T47D (cell line): ENCODE data around the gene ATG9B.
"Not testable (repeated sequence)": the region's sequence is repeated elsewhere in the genome, so short reads cannot be mapped to it uniquely, and the experiment has no call there.

Source experiments
- DNase-seq, 2 experiments: peaks; one replicate each; pipeline versions ENCODE4 v3.0.0 to v3.0.0-alpha.2; 2011 to 2012; ENCODE audit warnings: low read depth in 1 of 2, low spot score in 1 of 2
- JUND ChIP-seq: IDR thresholded peaks from 2 replicates; pipeline ENCODE4 v1.6.1; 2012; ENCODE audit warnings: low read depth
- in situ Hi-C: cut with HindIII; loops from 2 replicates; pipeline ENCODE4 v1.10.0; 2016; ENCODE audit warnings: low sequenced_read_pairs, low pct_unique_long_range_greater_than_20kb

Gene ATG9B

GRCh38 chr7:151053096-151053495 is 28.8 kb upstream of the ATG9B start:
- TF ChIP-seq JUND: no peak
- in situ Hi-C loops: no loop called here

GRCh38 chr7:151051108-151051507 is 26.8 kb upstream of the ATG9B start:
- in situ Hi-C loops: no loop called here
- no peak for DNase-seq
- no peak for TF ChIP-seq JUND

More at GRCh38 chr7:151053096-151053495, 28.8 kb upstream of the ATG9B start:
- no peak for DNase-seq

- DNase-seq: no peak
- TF ChIP-seq JUND: no peak
- in situ Hi-C loops: no loop called here
These were observed 24.7 kb upstream of the ATG9B start for GRCh38 chr7:151048911-151049463.

- no peak for TF ChIP-seq JUND
- in situ Hi-C loops: no loop called here
- no peak for DNase-seq
These were observed 23.9 kb upstream of the ATG9B start, which contains the start of gene ASIC3 for GRCh38 chr7:151047976-151048815. Gene ASIC3 (plus strand): TSS chr7:151048531. CDS start chr7:151048886, 355 bp downstream.

- peak; percentile 28 to 47 for DNase-seq
- TF ChIP-seq JUND: no peak
- in situ Hi-C loops: no loop called here
These were observed 22.6 kb upstream of the ATG9B start for GRCh38 chr7:151046603-151047573.

- TF ChIP-seq JUND: no peak
- no peak for DNase-seq
- in situ Hi-C loops: no loop called here
These were observed 21.7 kb upstream of the ATG9B start for GRCh38 chr7:151045967-151046366.

GRCh38 chr7:151045262-151045661 is 21.0 kb upstream of the ATG9B start:
- in situ Hi-C loops: no loop called here

GRCh38 chr7:151043959-151044358 is 19.7 kb upstream of the ATG9B start:
- TF ChIP-seq JUND: no peak
- in situ Hi-C loops: no loop called here
- DNase-seq: no peak

More at GRCh38 chr7:151045262-151045661, 21.0 kb upstream of the ATG9B start:
- no peak for DNase-seq
- no peak for TF ChIP-seq JUND

GRCh38 chr7:151043449-151043848 is 19.2 kb upstream of the ATG9B start:
- DNase-seq, in situ Hi-C loops: not testable (repeated sequence)

GRCh38 chr7:151040616-151041375 is 16.5 kb upstream of the ATG9B start:
- no peak for DNase-seq
- in situ Hi-C loops: no loop called here
- no peak for TF ChIP-seq JUND

- in situ Hi-C loops: no loop called here
These were observed 15.7 kb upstream of the ATG9B start for GRCh38 chr7:151039850-151040548.

More at GRCh38 chr7:151039850-151040548, 15.7 kb upstream of the ATG9B start:
- no peak for TF ChIP-seq JUND
- no peak for DNase-seq
